Ureter (tissue), 1 donor: ENCODE results near the gene OPRL1. TPM values are rescaled to one million over a fixed set of nuclear protein-coding genes. Genes with fewer than 3 reads are reported as not detected.
A peak's percentile ranks its signal among the peaks of the same experiment; 100 is the strongest.
"Not testable (repeated sequence)": the region's sequence is repeated elsewhere in the genome, so short reads cannot be mapped to it uniquely, and the experiment has no call there.

Experiments
- DNase-seq: peaks from one replicate; pipeline ENCODE4 v3.0.0-alpha.2; 2020; ENCODE audit warnings: low spot score
- total RNA-seq: library from RNA; stranded (reverse); gene quantifications from one replicate; pipeline ENCODE4 v1.2.4, GENCODE V29; 2023
- donor health status: DM: yes; HTN: yes; CAD: no.

Gene OPRL1
- total RNA-seq, 1 donor from 2014 or later: 0.42 TPM

DNA sequence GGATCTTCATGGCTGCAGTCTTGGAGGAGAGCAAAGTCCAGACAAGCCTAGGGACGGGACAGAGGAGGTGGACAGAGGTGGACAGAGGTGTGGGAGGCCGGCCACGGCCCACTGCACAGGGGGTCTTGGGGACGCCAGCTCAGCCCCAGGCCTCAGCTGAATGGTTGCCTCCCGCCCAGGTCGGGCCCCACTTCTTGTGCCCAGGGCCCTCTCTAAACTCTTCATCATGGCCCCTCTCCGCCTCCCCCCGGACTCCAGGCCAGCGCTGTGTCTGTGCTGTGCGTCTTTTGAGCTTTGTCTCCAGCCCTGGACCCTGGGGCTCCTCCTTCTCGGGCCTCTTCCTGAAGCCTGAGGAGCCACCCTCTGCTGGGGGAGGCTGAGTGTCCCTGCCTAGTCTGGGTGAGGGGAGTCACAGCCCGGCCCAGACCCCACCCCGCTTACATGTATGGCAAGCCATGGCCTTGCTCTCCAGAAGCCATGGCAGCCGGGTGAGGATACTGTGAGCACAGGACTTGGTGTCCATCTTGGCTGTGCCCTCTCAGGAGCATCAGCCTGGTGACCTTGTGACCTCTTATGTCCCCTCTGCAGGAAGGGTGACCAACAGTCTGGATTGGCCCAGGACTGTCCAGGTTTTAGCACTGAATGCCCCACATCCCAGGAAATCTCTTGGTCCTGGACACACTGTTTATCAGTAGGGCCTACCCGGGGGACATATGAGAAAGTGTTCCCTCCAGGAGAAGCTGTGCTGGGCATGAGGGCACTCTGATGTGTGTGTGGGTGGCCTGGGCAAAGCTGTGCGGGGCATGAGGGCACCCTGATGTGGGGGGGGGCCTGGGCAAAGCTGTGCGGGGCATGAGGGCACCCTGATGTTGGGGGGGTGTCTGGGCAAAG, 36.9 kb downstream of the OPRL1 start:
- DNase-seq: peak; percentile 33

DNA sequence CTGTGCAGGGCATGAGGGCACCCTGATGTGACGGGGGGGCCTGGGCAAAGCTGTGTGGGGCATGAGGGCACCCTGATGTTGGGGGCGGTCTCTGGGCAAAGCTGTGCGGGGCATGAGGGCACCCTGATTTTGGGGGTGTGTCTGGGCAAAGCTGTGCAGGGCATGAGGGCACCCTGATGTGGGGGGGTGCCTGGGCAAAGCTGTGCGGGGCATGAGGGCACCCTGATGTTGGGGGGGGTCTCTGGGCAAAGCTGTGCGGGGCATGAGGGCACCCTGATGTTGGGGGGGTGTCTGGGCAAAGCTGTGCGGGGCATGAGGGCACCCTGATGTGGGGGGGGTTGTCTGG, 37.5 kb downstream of the OPRL1 start:
- peak; percentile 1 for DNase-seq

DNA sequence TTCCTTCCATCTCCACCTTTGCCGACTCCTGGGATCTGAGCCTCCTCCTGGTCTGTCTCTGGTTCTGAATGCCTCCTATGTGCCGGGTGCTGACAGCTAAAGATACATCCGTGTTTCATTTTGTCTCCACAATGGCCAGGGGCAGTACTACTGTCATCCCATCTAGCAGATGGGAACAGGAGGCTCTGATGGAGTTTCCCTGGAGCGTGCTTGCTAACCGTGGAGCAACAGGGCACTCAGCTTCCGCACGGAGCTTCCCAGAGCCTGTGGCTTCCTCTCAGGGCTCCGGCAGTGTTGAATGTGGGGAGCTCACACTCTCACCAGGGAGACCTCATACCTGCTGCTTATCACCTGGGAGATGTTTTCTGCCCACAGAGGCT, 39.4 kb downstream of the OPRL1 start:
- no peak for DNase-seq

DNA sequence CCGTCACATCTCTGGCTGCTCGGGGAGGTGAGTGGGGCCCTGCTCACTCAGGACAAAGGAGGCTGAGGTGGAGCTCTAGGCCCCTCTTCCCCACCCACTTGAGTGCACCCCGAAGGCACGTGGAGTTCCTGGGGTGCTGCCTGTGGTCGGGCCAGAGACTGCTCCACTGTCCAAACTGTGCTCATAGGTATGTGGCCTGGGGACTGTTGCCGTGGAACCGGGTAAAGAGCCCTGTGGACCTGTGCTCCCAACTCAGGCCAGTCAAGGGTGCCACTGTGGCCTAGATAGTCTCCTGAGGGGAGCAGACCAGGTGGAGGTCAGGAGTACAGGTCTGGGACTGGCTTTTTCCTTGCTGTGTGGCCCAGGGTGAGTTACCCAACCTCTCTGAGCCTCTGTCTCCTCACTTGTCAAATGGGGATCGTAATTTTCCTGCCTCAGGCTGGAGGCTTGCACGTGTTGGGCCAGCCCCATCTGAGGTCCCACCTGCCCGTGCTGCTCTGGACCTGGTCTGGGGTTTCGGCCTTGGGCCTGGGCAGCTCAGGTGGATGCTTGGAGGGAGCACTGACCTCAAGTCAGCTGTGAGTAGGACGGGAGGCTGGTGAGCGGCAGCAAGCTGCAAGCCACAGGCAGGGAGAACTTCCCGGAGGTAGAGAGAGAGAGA, 39.9 kb downstream of the OPRL1 start:
- peak; percentile 29 for DNase-seq

DNA sequence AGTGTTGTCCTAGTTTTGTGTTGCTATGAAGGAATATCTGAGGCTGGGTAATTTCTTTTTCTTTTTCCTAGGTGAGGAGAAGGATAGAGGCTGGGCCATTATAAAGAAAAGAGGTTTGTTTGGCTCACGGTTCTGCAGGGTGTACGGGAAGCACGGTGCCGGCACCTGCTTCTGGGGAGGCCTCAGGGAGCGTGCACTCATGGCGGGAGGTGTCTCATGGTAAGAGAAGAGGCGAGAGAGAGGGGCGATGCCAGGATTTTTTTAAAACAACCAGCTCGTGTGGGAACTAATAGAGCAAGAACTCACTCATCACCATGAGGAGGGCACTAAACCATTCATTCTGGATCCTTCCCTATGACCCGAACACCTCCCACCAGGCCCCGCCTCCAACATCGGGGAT, 41.7 kb downstream of the OPRL1 start:
- no peak for DNase-seq

DNA sequence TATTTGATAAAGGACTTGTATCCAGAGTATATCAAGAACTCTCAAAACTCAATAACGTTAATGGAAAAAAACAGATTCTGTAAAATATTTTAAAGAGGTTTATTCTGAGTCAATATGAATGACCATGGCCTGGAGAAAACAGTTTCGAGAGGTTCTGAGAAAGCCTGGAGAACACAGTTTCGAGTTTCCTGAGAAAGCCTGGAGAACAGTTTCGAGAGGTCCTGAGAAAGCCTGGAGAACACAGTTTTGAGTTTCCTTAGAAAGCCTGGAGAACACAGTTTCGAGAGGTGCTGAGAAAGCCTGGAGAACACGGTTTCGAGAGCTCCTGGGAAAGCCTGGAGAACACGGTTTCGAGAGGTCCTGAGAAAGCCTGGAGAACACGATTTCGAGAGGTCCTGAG, 43.0 kb downstream of the OPRL1 start:
- not testable (repeated sequence) for DNase-seq

DNA sequence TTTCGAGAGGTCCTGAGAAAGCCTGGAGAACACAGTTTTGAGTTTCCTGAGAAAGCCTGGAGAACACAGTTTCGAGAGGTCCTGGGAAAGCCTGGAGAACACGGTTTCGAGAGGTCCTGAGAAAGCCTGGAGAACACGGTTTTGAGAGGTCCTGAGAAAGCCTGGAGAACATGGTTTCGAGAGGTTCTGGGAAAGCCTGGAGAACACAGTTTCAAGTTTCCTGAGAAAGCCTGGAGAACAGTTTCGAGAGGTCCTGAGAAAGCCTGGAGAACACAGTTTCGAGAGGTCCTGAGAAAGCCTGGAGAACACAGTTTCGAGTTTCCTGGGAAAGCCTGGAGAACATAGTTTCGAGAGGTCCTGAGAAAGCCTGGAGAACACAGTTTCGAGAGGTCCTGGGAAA, 43.6 kb downstream of the OPRL1 start:
- DNase-seq: not testable (repeated sequence)

DNA sequence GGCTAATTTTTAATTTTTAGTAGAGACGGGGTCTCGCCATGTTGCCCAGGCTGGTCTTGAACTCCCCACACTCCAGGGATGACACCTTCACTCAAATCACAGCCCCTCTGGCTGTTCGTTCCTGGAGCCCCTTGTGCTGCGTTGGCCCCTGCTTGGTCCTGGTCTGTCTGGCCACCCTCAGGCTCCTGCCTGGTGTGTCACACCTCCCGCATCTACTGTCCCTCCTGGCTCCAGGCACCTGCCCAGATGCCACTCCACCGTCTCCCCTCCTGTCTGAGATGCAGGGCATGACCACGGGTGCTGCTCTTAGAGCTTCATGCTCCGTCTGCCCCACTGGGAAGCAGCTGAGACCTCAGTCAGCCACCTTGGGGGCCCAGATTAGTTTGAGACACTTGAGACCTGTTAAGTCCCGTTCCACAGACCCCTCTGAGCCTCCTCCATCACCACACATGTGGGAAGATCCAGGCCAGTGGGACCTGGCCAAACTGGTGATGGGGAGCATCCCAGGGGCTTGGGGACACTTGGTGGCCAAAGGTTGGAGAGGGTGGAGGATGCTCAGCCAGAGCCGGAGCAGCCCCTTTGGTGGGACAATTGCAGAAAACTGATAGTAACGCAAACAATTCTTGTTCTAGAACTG, 49.4 kb downstream of the OPRL1 start:
- DNase-seq: no peak

DNA sequence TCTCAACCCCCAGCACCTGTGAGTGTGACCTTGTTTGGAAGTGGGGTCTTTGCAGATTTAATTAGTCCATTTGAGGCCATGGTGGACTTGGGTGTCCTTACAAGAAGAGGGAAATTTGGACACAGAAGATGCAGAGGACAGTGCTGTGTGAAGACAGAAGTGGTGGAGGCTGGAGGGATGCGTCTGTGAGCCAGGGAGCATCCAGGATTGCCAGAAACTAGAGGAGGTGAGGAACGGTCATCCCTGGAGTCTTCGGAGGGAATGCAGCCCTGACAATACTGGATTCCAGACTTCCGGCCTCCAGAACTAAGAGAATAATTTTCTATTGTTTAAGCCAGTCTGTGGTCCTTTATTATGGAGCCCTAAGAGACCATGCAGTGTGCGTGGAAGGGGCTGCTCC, 50.4 kb downstream of the OPRL1 start:
- no peak for DNase-seq

DNA sequence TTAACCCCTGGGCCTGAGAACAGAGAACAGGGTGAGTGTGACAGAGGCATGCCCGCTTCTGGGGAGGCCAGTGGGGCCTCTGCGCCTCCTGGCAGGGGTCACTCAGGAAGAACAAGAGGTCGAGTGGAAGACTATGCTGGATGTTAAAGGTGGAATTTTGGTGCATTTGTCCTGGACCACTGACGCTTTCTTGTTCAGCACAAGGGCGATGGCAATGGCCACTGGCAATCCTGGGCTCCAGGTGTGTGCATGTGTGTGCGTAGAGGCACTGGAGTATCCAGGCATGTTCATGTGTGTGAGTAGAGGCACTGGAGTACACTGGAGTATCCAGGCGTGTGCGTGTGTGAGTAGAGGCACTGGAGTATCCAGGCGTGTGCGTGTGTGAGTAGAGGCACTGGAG, 51.0 kb downstream of the OPRL1 start:
- DNase-seq: no peak

DNA sequence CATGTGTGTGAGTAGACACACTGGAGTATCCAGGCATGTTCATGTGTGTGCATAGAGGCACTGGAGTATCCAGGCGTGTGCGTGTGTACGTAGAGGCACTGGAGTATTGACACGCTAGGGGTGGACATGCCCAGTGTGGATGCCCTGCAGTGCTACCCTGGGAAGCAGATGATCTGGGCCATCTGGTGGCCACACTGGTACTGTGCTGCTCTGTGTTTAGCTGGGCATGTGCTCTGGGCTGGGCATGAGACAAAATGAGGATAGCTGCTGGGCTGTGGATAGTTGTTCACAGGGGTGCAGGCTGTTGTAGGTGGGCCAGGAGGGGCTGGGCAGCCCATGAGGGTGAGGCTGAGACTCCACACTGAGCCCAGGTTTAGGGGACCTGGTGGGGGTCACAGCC, 51.5 kb downstream of the OPRL1 start:
- DNase-seq: no peak

DNA sequence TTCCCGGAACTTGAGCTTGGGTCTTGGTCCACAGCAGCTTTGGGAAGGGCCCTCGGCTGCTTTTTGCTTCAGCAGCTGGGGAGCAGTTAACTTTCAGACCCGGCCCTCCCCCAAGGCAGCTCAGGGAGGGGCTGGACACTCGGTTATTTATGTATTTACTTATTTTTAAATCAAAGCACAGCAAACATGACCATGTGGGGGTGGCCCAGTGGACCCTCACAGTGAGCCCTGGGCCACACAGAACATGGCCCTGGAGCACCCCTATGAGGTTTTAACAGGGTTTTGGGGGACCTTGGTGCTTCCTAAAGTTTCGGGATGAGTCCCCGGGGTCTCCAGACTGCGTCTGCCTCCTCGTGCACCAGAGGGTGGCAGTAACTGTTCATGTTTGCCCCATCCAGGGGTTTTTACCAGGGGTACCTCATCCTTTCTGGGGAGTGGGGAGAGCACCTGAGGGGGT, 54.1 kb downstream of the OPRL1 start:
- no peak for DNase-seq

DNA sequence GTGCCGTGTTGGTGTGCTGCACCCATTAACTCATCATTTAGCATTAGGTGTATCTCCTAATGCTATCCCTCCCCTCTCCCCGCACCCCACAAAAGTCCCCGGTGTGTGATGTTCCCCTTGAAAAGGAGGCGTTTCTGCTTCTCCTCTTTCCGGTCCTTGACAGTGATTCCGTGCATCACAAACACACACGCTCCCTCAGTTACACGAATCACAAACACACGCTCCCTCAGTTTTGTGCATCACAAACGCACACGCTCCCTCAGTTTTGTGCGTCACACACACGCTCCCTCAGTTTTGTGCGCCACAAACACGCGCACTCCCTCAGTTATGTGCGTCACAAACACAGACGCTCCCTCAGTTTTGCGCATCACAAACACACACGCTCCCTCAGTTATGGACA, 54.9 kb downstream of the OPRL1 start:
- DNase-seq: not testable (repeated sequence)

DNA sequence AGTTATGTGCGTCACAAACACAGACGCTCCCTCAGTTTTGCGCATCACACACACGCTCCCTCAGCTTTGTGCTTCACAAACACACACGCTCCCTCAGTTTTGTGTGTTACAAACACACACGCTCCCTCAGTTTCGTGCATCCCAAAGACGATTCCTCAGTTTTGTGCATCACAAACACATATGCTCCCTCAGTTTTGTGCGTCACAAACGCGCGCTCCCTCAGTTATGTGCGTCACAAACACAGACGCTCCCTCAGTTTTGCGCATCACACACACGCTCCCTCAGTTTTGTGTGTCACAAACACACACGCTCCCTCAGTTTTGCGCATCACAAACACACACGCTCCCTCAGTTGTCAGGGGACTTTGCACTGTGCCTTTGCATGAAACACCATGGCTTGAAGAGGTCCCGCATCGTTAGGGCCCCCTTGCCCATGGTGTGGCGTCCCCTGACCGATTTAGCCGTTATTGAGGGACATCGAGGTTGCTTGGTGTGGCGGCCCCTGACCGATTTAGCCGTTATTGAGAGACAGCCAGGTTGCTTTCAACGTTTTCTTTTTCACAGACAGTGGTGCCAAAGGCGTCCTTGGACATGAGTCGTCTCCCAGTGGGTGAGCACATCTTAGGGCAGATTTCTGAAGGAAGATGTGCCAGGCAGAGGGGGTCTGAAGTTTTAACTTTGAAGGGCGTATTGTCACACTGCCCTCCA, 56.3 kb downstream of the OPRL1 start:
- DNase-seq: no peak

DNA sequence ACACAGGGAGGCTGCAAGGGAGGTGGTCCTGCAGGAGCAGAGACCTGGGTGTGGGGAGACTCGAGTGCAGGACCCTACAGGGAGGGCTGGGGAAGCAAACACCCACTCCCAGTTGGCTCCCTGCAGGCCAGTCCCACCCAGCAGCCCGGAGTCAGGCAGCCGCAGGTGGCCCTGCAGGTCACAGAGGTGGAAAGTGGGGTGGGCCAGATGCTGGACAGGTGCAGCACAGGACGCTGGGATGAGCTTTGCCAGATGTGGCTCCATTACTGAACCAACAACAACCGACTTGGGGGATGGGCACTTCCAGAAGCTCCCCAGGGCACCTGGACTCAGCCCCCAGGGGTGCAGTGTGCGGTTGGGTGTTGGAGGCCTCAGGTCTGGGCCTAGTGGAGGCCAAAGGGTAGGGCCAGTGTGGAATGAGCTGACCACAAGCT, 57.7 kb downstream of the OPRL1 start:
- no peak for DNase-seq

DNA sequence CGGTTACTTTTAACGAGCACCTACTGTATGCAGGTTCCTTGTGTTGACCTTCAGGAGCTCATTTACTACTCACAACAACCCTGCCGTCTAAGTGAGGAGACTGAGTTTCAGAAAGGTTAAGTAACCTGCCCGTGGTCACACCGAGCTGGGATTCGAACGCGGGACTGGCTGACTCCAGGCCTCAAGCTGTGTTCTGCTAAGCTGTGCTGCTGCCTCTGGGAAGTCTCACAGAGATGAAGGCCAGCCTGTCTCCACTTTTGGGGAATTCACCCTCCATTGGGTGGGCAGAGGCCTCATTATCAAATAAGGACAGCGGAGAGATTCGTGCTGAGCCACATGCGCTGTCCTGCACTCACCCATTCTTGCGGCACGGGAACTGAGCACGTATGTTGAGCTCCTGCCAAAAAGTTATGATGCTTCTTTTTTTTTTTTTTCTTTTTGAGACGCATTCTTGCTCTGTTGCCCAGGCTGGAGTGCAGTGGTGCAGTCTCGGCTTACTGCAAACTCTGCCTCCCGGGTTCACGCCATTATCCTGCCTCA, 58.5 kb downstream of the OPRL1 start:
- DNase-seq: no peak

DNA sequence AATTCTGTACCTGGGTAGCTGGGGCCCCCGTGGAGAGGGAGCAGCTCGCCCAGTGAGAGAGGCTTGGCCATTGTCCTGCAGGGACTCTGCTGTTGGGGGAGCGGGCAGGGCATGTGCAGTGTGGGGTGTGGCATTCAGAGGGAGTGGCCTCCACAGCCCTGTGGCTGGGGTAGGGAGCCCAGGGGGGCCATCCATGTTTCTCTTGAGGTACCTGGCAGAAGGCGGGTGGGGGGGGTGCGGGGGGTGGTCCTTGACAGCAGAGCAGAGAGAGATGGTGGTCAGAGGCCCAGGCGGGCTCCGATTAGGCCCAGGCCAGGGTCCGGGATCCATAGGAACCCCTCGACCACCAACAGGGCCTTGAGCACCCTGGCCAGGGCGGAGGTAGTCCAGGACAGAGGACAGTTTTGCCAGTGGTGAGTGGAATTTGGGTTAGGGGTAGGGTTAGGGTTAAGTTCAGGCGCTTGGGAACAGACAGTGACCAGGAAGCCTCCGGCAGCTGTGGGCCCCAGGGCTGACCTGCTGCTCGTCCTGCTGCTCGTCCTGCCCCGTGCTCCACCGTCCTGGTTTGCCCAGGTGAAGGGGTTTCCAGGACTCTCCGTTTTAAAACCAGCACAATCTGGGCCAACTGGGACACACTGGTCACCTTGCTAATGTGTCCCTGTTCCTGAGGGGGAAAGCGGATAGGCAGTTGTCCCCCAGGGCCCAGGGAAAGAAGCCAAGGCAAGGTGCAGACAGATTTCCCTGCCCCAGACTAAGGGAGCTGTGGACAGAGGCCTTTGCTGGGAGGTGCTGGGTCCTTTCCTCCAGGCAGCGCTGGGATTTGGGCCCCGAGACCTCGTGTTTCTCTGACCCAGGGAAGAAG, 59.5 kb downstream of the OPRL1 start:
- DNase-seq: no peak

DNA sequence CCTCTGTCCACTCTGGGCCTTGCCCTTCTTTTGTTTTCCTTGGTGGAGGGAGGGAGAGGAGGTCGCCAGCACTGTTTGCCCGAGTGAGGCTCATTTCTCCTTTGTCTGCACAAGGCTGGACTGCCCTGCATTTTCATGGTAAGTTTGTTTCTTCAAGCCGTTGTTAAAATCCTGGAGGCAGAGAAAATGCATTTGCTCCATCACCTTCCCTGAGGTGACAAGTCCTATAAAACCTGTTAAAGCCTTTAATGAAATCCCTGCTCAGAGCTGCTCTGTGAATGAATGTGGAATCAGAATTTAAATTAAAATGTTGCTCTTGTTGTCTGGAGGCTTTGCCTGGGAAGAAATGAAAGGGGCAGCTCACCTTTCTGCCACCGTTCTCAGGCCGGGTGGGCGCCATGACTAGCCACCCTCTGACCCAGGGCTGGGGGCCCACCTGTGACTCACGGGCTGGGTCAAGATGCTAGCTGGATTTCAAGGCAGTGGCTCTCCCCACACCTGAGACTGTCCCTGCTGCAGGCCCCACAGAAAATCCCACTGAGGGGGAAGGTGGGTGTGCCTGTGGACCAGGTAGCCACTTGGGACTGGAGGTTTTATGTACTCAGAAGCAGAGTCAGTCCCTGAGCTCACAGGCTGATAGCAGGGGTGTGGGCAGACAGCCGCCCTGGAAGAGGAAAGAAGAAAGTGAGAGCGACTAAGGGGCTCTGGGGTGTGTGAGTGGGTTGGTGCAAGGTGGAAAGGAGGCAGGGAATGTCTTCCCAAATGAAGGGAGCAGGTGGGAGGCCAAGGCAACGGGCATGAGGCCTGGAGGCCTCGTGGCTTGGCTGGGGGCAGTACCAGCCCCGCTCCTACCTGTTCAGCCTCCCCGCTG, 60.4 kb downstream of the OPRL1 start:
- no peak for DNase-seq

DNA sequence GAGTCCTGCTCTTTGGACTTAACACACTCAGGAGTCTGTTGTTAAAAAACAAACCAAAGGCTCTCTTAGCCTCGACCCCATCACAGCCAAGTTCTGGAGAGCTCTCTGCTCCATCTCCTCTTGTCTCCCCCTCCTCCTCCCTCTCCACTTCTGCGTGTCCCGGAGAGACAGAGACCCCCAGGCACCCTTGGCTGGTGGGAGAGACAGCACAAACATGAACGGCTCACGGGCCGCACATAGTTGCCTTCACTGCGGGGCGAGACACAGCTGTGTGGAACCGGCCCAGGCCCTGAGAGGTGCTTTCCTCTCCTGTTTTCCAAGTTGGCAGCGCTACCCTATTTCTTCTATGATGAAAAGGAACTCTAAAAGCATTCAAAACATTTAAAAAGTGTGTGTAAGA, 61.1 kb downstream of the OPRL1 start:
- no peak for DNase-seq

DNA sequence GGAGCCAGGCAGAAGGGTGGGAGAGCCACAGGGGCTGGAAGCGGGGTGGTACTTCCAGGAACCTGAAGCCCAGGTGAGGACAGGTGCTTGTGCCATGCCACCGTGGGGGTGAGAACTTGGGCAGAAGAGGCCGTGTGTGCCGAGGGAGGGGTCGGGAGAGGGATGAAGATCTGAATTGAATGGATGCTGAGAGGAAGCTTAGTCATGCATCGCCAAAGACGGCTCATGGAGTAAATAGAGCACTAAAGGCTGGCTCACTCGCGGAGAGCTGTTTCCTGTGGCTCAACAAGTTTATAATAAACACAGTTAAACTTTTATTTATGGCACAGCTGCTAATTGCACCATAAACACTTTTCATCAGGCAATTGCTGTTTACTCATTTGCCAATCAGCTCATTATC, 62.7 kb downstream of the OPRL1 start:
- DNase-seq: no peak
